K562 (cell line): ENCODE results near the gene IFT81. TPM values are rescaled to one million over a fixed set of nuclear protein-coding genes. Genes with fewer than 3 reads are reported as not detected.

Experiments used
- ATAC-seq: fragments of 200-7000 bp; cut with Tn5 transposase; 3 replicates; pipeline ENCODE4 v1.9.1; 2020; ENCODE audit warnings: moderate library complexity
- BruUV-seq: library from RNA; stranded (reverse); fragments of 400-500 nt; replicated peaks from 2 replicates; lab custom pipeline; 2021; lab: Mats Ljungman, UMichigan
- CTCF ChIA-PET: fragments of 300-600 bp; formaldehyde crosslinking; extraction: SDS; loops from one replicate; lab custom pipeline; 2021; ENCODE audit warnings: low intra/inter-chr PET ratio; lab: Yijun Ruan, JAX
- POLR2A ChIA-PET: fragments of 300-600, 350-650 bp; sonication (Branson Sonifier 250); formaldehyde crosslinking; extraction: SDS; loops from one replicate; lab custom pipeline; 2021; ENCODE audit warnings: antibody characterized with exemption, inconsistent platforms; lab: Yijun Ruan, JAX
- DNase-seq, 4 experiments: peaks; one replicate each; pipeline versions ENCODE4 v3.0.0 to v3.0.0-alpha.2; 2011 to 2018; ENCODE audit warnings: low spot score in 3 of 4, mixed read lengths in 3 of 4; ENCODE audit errors: extremely low read depth in 1 of 4
- FAIRE-seq: peaks from 2 replicates; lab custom pipeline; 2011; peaks lifted over from hg19 to GRCh38; lab: Jason Lieb, UNC
- H2AFZ ChIP-seq: 2 replicates; pipeline ENCODE4 v1.6.0; 2011; ENCODE audit warnings: low read depth, low read length, control low read depth, inconsistent platforms
- H3K27ac ChIP-seq: fragments of 200-600 bp; 3 replicates; pipeline ENCODE4 v1.8.0; 2011; ENCODE audit warnings: low read depth, mild to moderate bottlenecking, control low read depth, inconsistent platforms, low read length, moderate library complexity, mixed read lengths; ENCODE audit errors: extremely low read depth
- H3K27me3 ChIP-seq, 2 experiments: fragments of 300-600 bp in 1 of 2; 2 replicates in 1 of 2; 3 replicates in 1 of 2; pipeline versions ENCODE4 v1.6.0 to v1.8.0; 2011; ENCODE audit warnings: inconsistent platforms in 2 of 2, low read length in 2 of 2, mild to moderate bottlenecking in 1 of 2, mixed read lengths in 1 of 2, moderate library complexity in 1 of 2; ENCODE audit not compliant: control insufficient read depth in 2 of 2, insufficient read depth in 2 of 2
- H3K36me3 ChIP-seq: fragments of 300-600 bp; 3 replicates; pipeline ENCODE4 v1.8.0; 2011; ENCODE audit warnings: mild to moderate bottlenecking, low read length, inconsistent platforms; ENCODE audit not compliant: control insufficient read depth, insufficient read depth
- H3K4me1 ChIP-seq, 2 experiments: fragments of 200-600 bp in 1 of 2; replicated peaks in 1 of 2; 2 replicates in 1 of 2; 3 replicates in 1 of 2; pipeline versions ENCODE4 v1.5.1 to v1.8.0; 2011; ENCODE audit warnings: inconsistent platforms in 2 of 2, low read length in 2 of 2, mild to moderate bottlenecking in 1 of 2, mixed read lengths in 1 of 2, moderate library complexity in 1 of 2; ENCODE audit not compliant: control insufficient read depth in 2 of 2, insufficient read depth in 2 of 2
- H3K4me2 ChIP-seq: 2 replicates; pipeline ENCODE4 v1.6.1; 2011; ENCODE audit warnings: low read length, control low read depth, inconsistent platforms, mixed read lengths; ENCODE audit not compliant: insufficient read depth
- H3K4me3 ChIP-seq: fragments of 200-600 bp; sonication (generic), shearing (Covaris generic); 2 replicates; pipeline ENCODE4 v1.5.1; 2016; ENCODE audit warnings: control low read depth, inconsistent platforms
- H3K79me2 ChIP-seq: fragments of 200-600 bp; 3 replicates; pipeline ENCODE4 v1.8.0; 2011; ENCODE audit warnings: low read length, inconsistent platforms; ENCODE audit not compliant: control insufficient read depth, insufficient read depth
- H3K9ac ChIP-seq, 2 experiments: 2 replicates each; pipeline versions ENCODE4 v1.6.0 to v1.6.1; 2011; ENCODE audit warnings: low read depth in 2 of 2, low read length in 2 of 2, control low read depth in 1 of 2, inconsistent platforms in 1 of 2, mild to moderate bottlenecking in 1 of 2, mixed read lengths in 1 of 2; ENCODE audit not compliant: insufficient read depth in 1 of 2
- H3K9me1 ChIP-seq: one replicate; pipeline ENCODE4 v1.6.0; 2011; ENCODE audit warnings: inconsistent platforms, mild to moderate bottlenecking, low read length, moderate library complexity; ENCODE audit not compliant: control insufficient read depth, insufficient read depth
- H3K9me3 ChIP-seq: replicated peaks from 2 replicates; pipeline ENCODE4 v1.5.1; 2011; ENCODE audit warnings: low read depth, low read length, inconsistent platforms; ENCODE audit not compliant: control insufficient read depth, insufficient read depth
- H4K20me1 ChIP-seq: replicated peaks from 2 replicates; pipeline ENCODE4 v1.6.1; 2011; ENCODE audit warnings: low read length, inconsistent platforms, mixed read lengths; ENCODE audit not compliant: control insufficient read depth, insufficient read depth
- ARHGAP35 ChIP-seq: fragments of 450-650 bp; IDR thresholded peaks from 2 replicates; pipeline ENCODE4 v1.6.1; 2018; ENCODE audit not compliant: partially characterized antibody
- C11orf30 ChIP-seq: fragments of 450-650 bp; IDR thresholded peaks from 2 replicates; pipeline ENCODE4 v1.6.1; 2016; ENCODE audit warnings: low read depth, mild to moderate bottlenecking
- CREB3L1 ChIP-seq: fragments of 450-650 bp; IDR thresholded peaks from 2 replicates; pipeline ENCODE4 v1.6.1; 2014; ENCODE audit warnings: low read depth, mild to moderate bottlenecking, moderate library complexity, borderline replicate concordance
- EHMT2 ChIP-seq: fragments of 450-650 bp; IDR thresholded peaks from 2 replicates; pipeline ENCODE4 v1.6.1; 2018; ENCODE audit warnings: antibody characterized with exemption
- MITF ChIP-seq: IDR thresholded peaks from 2 replicates; pipeline ENCODE4 v1.6.1; 2014; ENCODE audit warnings: antibody characterized with exemption
- MYBL2 ChIP-seq, 2 experiments: fragments of 450-650 bp in 1 of 2; sonication (generic) in 1 of 2; formaldehyde crosslinking in 1 of 2; IDR thresholded peaks; 2 replicates each; pipeline versions ENCODE4 v1.6.1 to v1.8.1; 2017 to 2022; ENCODE audit warnings: borderline replicate concordance in 1 of 2, inconsistent platforms in 1 of 2, low read depth in 1 of 2, mild to moderate bottlenecking in 1 of 2, missing genetic modification reagents in 1 of 2, moderate library complexity in 1 of 2
- NR0B1 ChIP-seq: fragments of 450-650 bp; IDR thresholded peaks from one replicate; pipeline ENCODE4 v1.6.1; 2018; ENCODE audit warnings: mild to moderate bottlenecking, moderate library complexity; ENCODE audit not compliant: partially characterized antibody
- PHTF2 ChIP-seq: fragments of 250-450 bp; sonication (Bioruptor Pico); IDR thresholded peaks from 2 replicates; pipeline ENCODE4 v1.5.0; 2021; ENCODE audit warnings: mild to moderate bottlenecking
- RBM14 ChIP-seq: fragments of 200-400 bp; formaldehyde crosslinking; IDR thresholded peaks from 2 replicates; pipeline ENCODE4 v1.6.1; 2018; ENCODE audit warnings: low read depth, mild to moderate bottlenecking, low read length, moderate library complexity, borderline replicate concordance; ENCODE audit not compliant: insufficient read depth
- RBM25 ChIP-seq: fragments of 200-400 bp; formaldehyde crosslinking; IDR thresholded peaks from 2 replicates; pipeline ENCODE4 v1.6.1; 2018; ENCODE audit warnings: low read length, low read depth, moderate library complexity; ENCODE audit not compliant: severe bottlenecking
- SAFB ChIP-seq: fragments of 200-400 bp; formaldehyde crosslinking; IDR thresholded peaks from 2 replicates; pipeline ENCODE4 v1.6.1; 2017; ENCODE audit warnings: low read depth, low read length, borderline replicate concordance
- SUPT5H ChIP-seq: fragments of 450-650 bp; IDR thresholded peaks from 2 replicates; pipeline ENCODE4 v1.6.1; 2016
- VEZF1 ChIP-seq: fragments of 200-800 bp; sonication (Bioruptor generic); IDR thresholded peaks from 2 replicates; pipeline ENCODE4 v1.6.1; 2017; ENCODE audit warnings: missing genetic modification characterization, missing compliant biosample characterization
- ZNF551 ChIP-seq: fragments of 250-450 bp; sonication (Bioruptor Pico); IDR thresholded peaks from 2 replicates; pipeline ENCODE4 v1.5.0; 2021; ENCODE audit warnings: mild to moderate bottlenecking, moderate library complexity
- ZNF561 ChIP-seq: fragments of 450-650 bp; formaldehyde crosslinking; conservative IDR thresholded peaks from 2 replicates; pipeline ENCODE4 v1.4.0; 2020; ENCODE audit warnings: mild to moderate bottlenecking, moderate library complexity
- ZNF780A ChIP-seq: fragments of 250-450 bp; sonication (Bioruptor Pico); IDR thresholded peaks from 2 replicates; pipeline ENCODE4 v1.5.0; 2021; ENCODE audit warnings: mild to moderate bottlenecking
- in situ Hi-C: fragments of 300-500 bp; cut with MboI; formaldehyde crosslinking; loops from 4 replicates; pipeline ENCODE4 v1.15.0; 2018; ENCODE audit warnings: inconsistent platforms, mixed read lengths
- intact Hi-C: fragments of 100-400 bp; cut with micrococcal nuclease; formaldehyde crosslinking; loops from 2 replicates; pipeline ENCODE4 v1.14.2; 2022
- polyA plus RNA-seq, 8 experiments: library from polyadenylated mRNA; depleted of rRNA in 4 of 8; stranded (reverse) in 5 of 8; unstranded in 3 of 8; fragments of >200 nt; fragmentation: Nextera tagmentation in 2 of 8; fragmentation: Illumina TruSeq in 1 of 8; extraction: Ambion mirVana in 2 of 8; extraction: Trizol in 1 of 8; gene quantifications; 2 replicates each; pipeline versions ENCODE4 v1.2.1 to v1.2.3, GENCODE V29; 2011 to 2014; ENCODE audit warnings: inconsistent platforms in 1 of 8, missing spikeins in 1 of 8
- total RNA-seq, 7 experiments: library from RNA; depleted of rRNA in 6 of 7; stranded (reverse); fragments of >200 nt in 6 of 7; fragmentation: Illumina TruSeq in 2 of 7; extraction: Trizol in 2 of 7; gene quantifications; 2 replicates each; pipeline versions ENCODE4 v1.2.1 to v1.2.3, GENCODE V29; 2011 to 2021; ENCODE audit warnings: low replicate concordance in 1 of 7

IFT81 gene
- total and polyA plus RNA-seq, 9 of the 15 experiments (the other 6 are each of a cell fraction or from before 2014, with no cell fraction given) = 2.8 to 11.9 (median 7.9) TPM

GRCh38 chr12:110170535-110171185 lies 46.5 kb downstream of the IFT81 start:
- no peak for DNase-seq
- H3K36me3 ChIP-seq = no peaks in the 10 kb centered on the region
- no peaks in the 10 kb centered on the region for H4K20me1 ChIP-seq
- no TSS peak for BruUV-seq
- POLR2A ChIA-PET = no interaction called here
- in situ Hi-C loops = no loop called here
- H3K4me1 ChIP-seq = no peaks in the 10 kb centered on the region
- intact Hi-C loops = no loop called here
- H3K79me2 ChIP-seq = no peaks in the 10 kb centered on the region
- H3K9ac ChIP-seq = no peak overlapping the region
- no peak overlapping the region for H2AFZ ChIP-seq
- no peak overlapping the region for H3K4me3 ChIP-seq
- H3K9me3 ChIP-seq = no peaks in the 10 kb centered on the region
- CTCF ChIA-PET = no interaction called here
- no peak overlapping the region for H3K27ac ChIP-seq
- no peaks in the 10 kb centered on the region for H3K27me3 ChIP-seq
- H3K4me2 ChIP-seq = no peak overlapping the region
- H3K9me1 ChIP-seq = no peaks in the 10 kb centered on the region
- TF ChIP-seq PHTF2 (CRISPR knock-in tag) = no peak
- no peak for TF ChIP-seq ZNF561 (CRISPR knock-in tag)
- no peak for TF ChIP-seq CREB3L1
- no peak for TF ChIP-seq NR0B1
- no peak for TF ChIP-seq ARHGAP35
- no peak for TF ChIP-seq EHMT2
- no peak for TF ChIP-seq ZNF551 (CRISPR knock-in tag)
- no peak for TF ChIP-seq SUPT5H
- no peak for TF ChIP-seq C11orf30
- no peak for TF ChIP-seq MITF
- TF ChIP-seq ZNF780A = no peak
- no peak for TF ChIP-seq SAFB
- TF ChIP-seq RBM14 = no peak
- TF ChIP-seq RBM25 = no peak
- TF ChIP-seq MYBL2 (IDR thresholded peaks at IDR 0.05; ENCODE audit: low read depth) = no peak
- TF ChIP-seq MYBL2 (CRISPR knock-in tag; IDR thresholded peaks at IDR 0.05; ENCODE audit: borderline replicate concordance) = no peak
- TF ChIP-seq VEZF1 (CRISPR knock-in tag) = no peak
- no peak for FAIRE-seq
- ATAC-seq = no peak
